ENCODE results near the gene IL22RA2. TPM values are rescaled to one million over a fixed set of nuclear protein-coding genes. Genes with fewer than 3 reads are reported as not detected.

The IL22RA2 gene, protein sequence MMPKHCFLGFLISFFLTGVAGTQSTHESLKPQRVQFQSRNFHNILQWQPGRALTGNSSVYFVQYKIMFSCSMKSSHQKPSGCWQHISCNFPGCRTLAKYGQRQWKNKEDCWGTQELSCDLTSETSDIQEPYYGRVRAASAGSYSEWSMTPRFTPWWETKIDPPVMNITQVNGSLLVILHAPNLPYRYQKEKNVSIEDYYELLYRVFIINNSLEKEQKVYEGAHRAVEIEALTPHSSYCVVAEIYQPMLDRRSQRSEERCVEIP
- not detected in 2 replicates for total RNA-seq

GRCh38 chr6:137173501-137173900 lies at the start of gene IL22RA2:
TSS of gene IL22RA2 (minus strand) at chr6:137173644. CDS start at chr6:137161749, 11,895 bp downstream.

GRCh38 chr6:137218917-137219663 lies 45.6 kb upstream of the IL22RA2 start, which contains the start of gene IFNGR1:
TSS of gene IFNGR1 (minus strand) at chr6:137219385. CDS start at chr6:137219327, 58 bp downstream.

Other genes with a start within 250 kb of the IL22RA2 start
- 0.14 TPM in 1 of 2 replicates, not detected in the other for gene IL20RA, start 128.7 kb downstream of the IL22RA2 start, total RNA-seq
- gene IFNGR1, start 45.7 kb upstream of the IL22RA2 start, total RNA-seq: 29.9 and 33.0 TPM in 2 replicates

Data from placental pericyte (primary cell).